HepG2 (cell line): Measurements from ENCODE around the gene CHRNB2. TPM values are rescaled to one million over a fixed set of nuclear protein-coding genes. Genes with fewer than 3 reads are reported as not detected.

ENCODE experiments used
- ARNT ChIP-seq: fragments of 450-650 bp; IDR thresholded peaks from 2 replicates; pipeline ENCODE4 v1.6.1; 2017
- BRCA1 ChIP-seq: sonication (generic); formaldehyde crosslinking; IDR thresholded peaks from 2 replicates; pipeline ENCODE4 v1.4.0; 2020; ENCODE audit warnings: missing genetic modification reagents
- CCAR2 ChIP-seq: fragments of 200-400 bp; formaldehyde crosslinking; optimal IDR thresholded peaks from 2 replicates; pipeline ENCODE3; 2018; ENCODE audit warnings: low read depth, mild to moderate bottlenecking, low read length, moderate library complexity
- ESRRA ChIP-seq: sonication (generic); formaldehyde crosslinking; IDR thresholded peaks from 2 replicates; pipeline ENCODE4 v1.5.1; 2020; ENCODE audit warnings: mild to moderate bottlenecking, low read depth, missing genetic modification reagents
- HDAC2 ChIP-seq: sonication (generic); formaldehyde crosslinking; IDR thresholded peaks from 2 replicates; pipeline ENCODE4 v1.4.0; 2020; ENCODE audit warnings: missing genetic modification reagents
- HIVEP1 ChIP-seq: sonication (generic); formaldehyde crosslinking; IDR thresholded peaks from 2 replicates; pipeline ENCODE4 v1.4.0; 2020; ENCODE audit warnings: mild to moderate bottlenecking, missing genetic modification reagents
- KAT7 ChIP-seq: IDR thresholded peaks from 2 replicates; pipeline ENCODE4 v1.6.1; 2018; ENCODE audit warnings: borderline replicate concordance, missing compliant biosample characterization
- NFAT5 ChIP-seq: sonication (generic); formaldehyde crosslinking; IDR thresholded peaks from 2 replicates; pipeline ENCODE4 v1.4.0; 2020; ENCODE audit warnings: missing genetic modification reagents
- POGZ ChIP-seq: sonication (generic); formaldehyde crosslinking; IDR thresholded peaks from 2 replicates; pipeline ENCODE4 v1.4.0; 2020; ENCODE audit warnings: mild to moderate bottlenecking, missing genetic modification reagents
- TERF1 ChIP-seq: sonication (generic); formaldehyde crosslinking; IDR thresholded peaks from 2 replicates; pipeline ENCODE4 v1.8.0; 2022; ENCODE audit warnings: mild to moderate bottlenecking, missing genetic modification reagents, moderate library complexity
- XBP1 ChIP-seq: sonication (generic); formaldehyde crosslinking; IDR thresholded peaks from 2 replicates; pipeline ENCODE4 v1.5.0; 2020; ENCODE audit warnings: missing genetic modification reagents
- ZBTB39 ChIP-seq: sonication (generic); formaldehyde crosslinking; IDR thresholded peaks from 2 replicates; pipeline ENCODE4 v1.5.0; 2020; ENCODE audit warnings: missing genetic modification reagents
- ZNF205 ChIP-seq: IDR thresholded peaks from 2 replicates; pipeline ENCODE4 v1.6.1; 2018; ENCODE audit warnings: missing biosample characterization, missing genetic modification reagents
- ZNF329 ChIP-seq: sonication (generic); formaldehyde crosslinking; IDR thresholded peaks from 2 replicates; pipeline ENCODE4 v1.9.0; 2021; ENCODE audit warnings: low read depth, mild to moderate bottlenecking, missing genetic modification reagents
- ZNF335 ChIP-seq: sonication (generic); formaldehyde crosslinking; IDR thresholded peaks from 2 replicates; pipeline ENCODE4 v1.4.0; 2020; ENCODE audit warnings: missing genetic modification reagents
- ZNF574 ChIP-seq: sonication (generic); formaldehyde crosslinking; IDR thresholded peaks from 2 replicates; pipeline ENCODE4 v1.4.0; 2020; ENCODE audit warnings: missing genetic modification reagents
- ZNF619 ChIP-seq: sonication (generic); formaldehyde crosslinking; IDR thresholded peaks from 2 replicates; pipeline ENCODE4 v1.4.0; 2020; ENCODE audit warnings: mild to moderate bottlenecking, missing genetic modification reagents
- ZNF746 ChIP-seq: sonication (generic); formaldehyde crosslinking; IDR thresholded peaks from 2 replicates; pipeline ENCODE4 v1.8.0; 2022; ENCODE audit warnings: mild to moderate bottlenecking, missing genetic modification reagents
- ZNF75D ChIP-seq: sonication (generic); formaldehyde crosslinking; IDR thresholded peaks from 2 replicates; pipeline ENCODE4 v1.8.1; 2023; ENCODE audit warnings: missing genetic modification reagents, mild to moderate bottlenecking, borderline replicate concordance
- polyA plus RNA-seq, 8 experiments: library from polyadenylated mRNA; depleted of rRNA in 3 of 8; stranded (reverse) in 7 of 8; unstranded in 1 of 8; fragments of >200 nt; fragmentation: Illumina TruSeq in 4 of 8; extraction: Trizol in 4 of 8; gene quantifications; 2 replicates each; pipeline versions ENCODE4 v1.2.1 to v1.2.3, GENCODE V29; 2011 to 2016; ENCODE audit warnings: low read depth in 4 of 8, missing spikeins in 1 of 8, mixed read lengths in 1 of 8; ENCODE audit not compliant: insufficient read depth in 1 of 8
- total RNA-seq, 5 experiments: library from RNA; depleted of rRNA; stranded (reverse); fragments of >200 nt; fragmentation: Illumina TruSeq; extraction: Trizol; gene quantifications; 2 replicates each; pipeline ENCODE4 v1.2.3, GENCODE V29; 2016; ENCODE audit warnings: low read depth in 1 of 5

The CHRNB2 gene
- total and polyA plus RNA-seq, 2 of the 13 experiments (the other 11 are each of a cell fraction or from before 2014, with no cell fraction given) = 0.03 to 0.07 TPM

GRCh38 chr1:154558720-154559465, 8.7 kb upstream of the CHRNB2 start (continued):
- peak; percentile 90 for TF ChIP-seq ZNF746 (CRISPR knock-in tag)
- peak; percentile 96; the same call in 1 of the 2 replicates for TF ChIP-seq ZNF75D (CRISPR knock-in tag)
- TF ChIP-seq HDAC2 = peak; percentile 72
- TF ChIP-seq POGZ (CRISPR knock-in tag) = peak; percentile 82
- TF ChIP-seq XBP1 (CRISPR knock-in tag) = no peak
- TF ChIP-seq ARNT = no peak
- peak; percentile 88; the same call in 1 of the 2 replicates for TF ChIP-seq ESRRA (CRISPR knock-in tag)
- peak; percentile 99; the same call in 1 of the 2 replicates for TF ChIP-seq HIVEP1 (CRISPR knock-in tag)
- peak; percentile 79 for TF ChIP-seq ZNF205 (CRISPR knock-in tag)
- TF ChIP-seq ZNF329 (CRISPR knock-in tag) = peak; percentile 90
- no peak for TF ChIP-seq ZBTB39 (CRISPR knock-in tag)
- TF ChIP-seq KAT7 (CRISPR knock-in tag) = no peak
- TF ChIP-seq CCAR2 = no peak
- peak; percentile 92 for TF ChIP-seq ZNF574 (CRISPR knock-in tag)
- TF ChIP-seq TERF1 (CRISPR knock-in tag) = peak; percentile 85; the same call in 1 of the 2 replicates
- TF ChIP-seq ZNF335 (CRISPR knock-in tag) = no peak; the same call in 1 of the 2 replicates
- TF ChIP-seq NFAT5 (CRISPR knock-in tag) = peak; percentile 95
- peak; percentile 99 for TF ChIP-seq ZNF619 (CRISPR knock-in tag)
- no peak; the same call in none of the 2 replicates for TF ChIP-seq BRCA1 (CRISPR knock-in tag)
